ENCODE data around the gene IFT52.

DNA sequence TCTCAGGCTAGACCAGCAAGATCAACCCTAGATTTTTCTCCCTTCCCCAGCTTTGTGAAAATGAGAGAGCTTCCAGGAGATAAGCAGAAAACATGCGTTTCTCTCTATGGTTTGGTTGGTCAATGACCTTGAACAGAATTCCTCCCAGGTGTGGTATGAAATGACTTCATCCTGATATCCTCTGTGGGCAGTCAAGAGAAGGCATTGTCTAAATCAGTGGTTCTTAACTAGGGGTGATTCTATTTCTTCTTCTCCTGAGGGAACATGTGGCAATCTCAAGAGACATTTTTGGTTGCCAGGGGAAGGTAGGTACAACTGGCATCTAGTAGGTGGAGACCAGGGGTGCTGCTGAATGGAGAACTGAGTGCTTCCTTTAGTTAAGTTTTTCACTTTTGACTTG lies 12.4 kb downstream of the IFT52 start:
- TF ChIP-seq, protein P1, sequence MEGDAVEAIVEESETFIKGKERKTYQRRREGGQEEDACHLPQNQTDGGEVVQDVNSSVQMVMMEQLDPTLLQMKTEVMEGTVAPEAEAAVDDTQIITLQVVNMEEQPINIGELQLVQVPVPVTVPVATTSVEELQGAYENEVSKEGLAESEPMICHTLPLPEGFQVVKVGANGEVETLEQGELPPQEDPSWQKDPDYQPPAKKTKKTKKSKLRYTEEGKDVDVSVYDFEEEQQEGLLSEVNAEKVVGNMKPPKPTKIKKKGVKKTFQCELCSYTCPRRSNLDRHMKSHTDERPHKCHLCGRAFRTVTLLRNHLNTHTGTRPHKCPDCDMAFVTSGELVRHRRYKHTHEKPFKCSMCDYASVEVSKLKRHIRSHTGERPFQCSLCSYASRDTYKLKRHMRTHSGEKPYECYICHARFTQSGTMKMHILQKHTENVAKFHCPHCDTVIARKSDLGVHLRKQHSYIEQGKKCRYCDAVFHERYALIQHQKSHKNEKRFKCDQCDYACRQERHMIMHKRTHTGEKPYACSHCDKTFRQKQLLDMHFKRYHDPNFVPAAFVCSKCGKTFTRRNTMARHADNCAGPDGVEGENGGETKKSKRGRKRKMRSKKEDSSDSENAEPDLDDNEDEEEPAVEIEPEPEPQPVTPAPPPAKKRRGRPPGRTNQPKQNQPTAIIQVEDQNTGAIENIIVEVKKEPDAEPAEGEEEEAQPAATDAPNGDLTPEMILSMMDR (conservative IDR thresholded peaks at IDR 0.05) = no peak
- no peak for TF ChIP-seq EZH2 (IDR thresholded peaks at IDR 0.05; ENCODE audit: low read depth)

Data from PC-9 (cell line).